Measurements from ENCODE around the gene CYP2U1. TPM values are rescaled to one million over a fixed set of nuclear protein-coding genes. Genes with fewer than 3 reads are reported as not detected.
"Not testable (repeated sequence)": the region's sequence is repeated elsewhere in the genome, so short reads cannot be mapped to it uniquely, and the experiment has no call there.

The CYP2U1 gene
- 1.9 TPM in 2 replicates for total RNA-seq

GRCh38 chr4:107930821-107931774 lies at the start of gene CYP2U1:
Gene CYP2U1 (plus strand): TSS chr4:107931549. CDS start chr4:107931644, 95 bp downstream.
- intact Hi-C loops (cut with micrococcal nuclease): loop anchor here (1.0 to 10.0 kb wide), 6 partner anchors 18 to 1634 kb away; partner anchors contain the start of genes HADH, MCUB and PAPSS1

- intact Hi-C loops (cut with micrococcal nuclease): no loop called here
Observed at GRCh38 chr4:107885865-107886264, 45.5 kb upstream of the CYP2U1 start.

GRCh38 chr4:107888237-107888636 lies 43.1 kb upstream of the CYP2U1 start:
- intact Hi-C loops (cut with micrococcal nuclease): no loop called here

GRCh38 chr4:107890779-107891178 lies 40.6 kb upstream of the CYP2U1 start:
- intact Hi-C loops (cut with micrococcal nuclease): no loop called here

GRCh38 chr4:107891299-107891698 lies 40.0 kb upstream of the CYP2U1 start:
- intact Hi-C loops (cut with micrococcal nuclease): no loop called here

- intact Hi-C loops (cut with micrococcal nuclease): no loop called here
Observed at GRCh38 chr4:107893171-107894137, 37.9 kb upstream of the CYP2U1 start.

GRCh38 chr4:107894138-107894603 lies 37.2 kb upstream of the CYP2U1 start:
- intact Hi-C loops (cut with micrococcal nuclease): no loop called here

- intact Hi-C loops (cut with micrococcal nuclease): no loop called here
Observed at GRCh38 chr4:107896158-107896645, 35.1 kb upstream of the CYP2U1 start.

GRCh38 chr4:107896646-107897045 lies 34.7 kb upstream of the CYP2U1 start:
- intact Hi-C loops (cut with micrococcal nuclease): no loop called here

- intact Hi-C loops (cut with micrococcal nuclease): no loop called here
Observed at GRCh38 chr4:107897823-107898222, 33.5 kb upstream of the CYP2U1 start.

GRCh38 chr4:107900067-107900466 lies 31.3 kb upstream of the CYP2U1 start:
- intact Hi-C loops (cut with micrococcal nuclease): no loop called here

- intact Hi-C loops (cut with micrococcal nuclease): no loop called here
Observed at GRCh38 chr4:107900508-107900907, 30.8 kb upstream of the CYP2U1 start.

GRCh38 chr4:107901213-107901934 lies 30.0 kb upstream of the CYP2U1 start:
- intact Hi-C loops (cut with micrococcal nuclease): no loop called here

GRCh38 chr4:107902715-107903114 lies 28.6 kb upstream of the CYP2U1 start:
- intact Hi-C loops (cut with micrococcal nuclease): no loop called here

- intact Hi-C loops (cut with micrococcal nuclease): not testable (repeated sequence)
Observed at GRCh38 chr4:107905082-107905481, 26.3 kb upstream of the CYP2U1 start.

- intact Hi-C loops (cut with micrococcal nuclease): no loop called here
Observed at GRCh38 chr4:107906458-107907100, 24.8 kb upstream of the CYP2U1 start.

- intact Hi-C loops (cut with micrococcal nuclease): no loop called here
Observed at GRCh38 chr4:107908377-107908776, 23.0 kb upstream of the CYP2U1 start.

GRCh38 chr4:107913283-107913899 lies 18.0 kb upstream of the CYP2U1 start:
- intact Hi-C loops (cut with micrococcal nuclease): loop anchor here (1.0 to 2.0 kb wide), 2 partner anchors 17 to 155 kb away; partner anchors contain the start of gene CYP2U1

- intact Hi-C loops (cut with micrococcal nuclease): no loop called here
Observed at GRCh38 chr4:107915220-107915619, 16.1 kb upstream of the CYP2U1 start.

GRCh38 chr4:107916623-107917022 lies 14.7 kb upstream of the CYP2U1 start:
- intact Hi-C loops (cut with micrococcal nuclease): no loop called here

Measured in T-helper 2 cell treated with Interferon-gamma antibody and Interleukin-4, amounts not matched to agents 100 ng/mL and 5 ng/mL, for 36 hours (primary cell).